Measurements from ENCODE around the gene UBL7. TPM values are rescaled to one million over a fixed set of nuclear protein-coding genes. Genes with fewer than 3 reads are reported as not detected.

The UBL7 gene
- total RNA-seq, 3 donors from 2014 or later, result 53.4 to 60.1 (median 59.2) TPM

DNA sequence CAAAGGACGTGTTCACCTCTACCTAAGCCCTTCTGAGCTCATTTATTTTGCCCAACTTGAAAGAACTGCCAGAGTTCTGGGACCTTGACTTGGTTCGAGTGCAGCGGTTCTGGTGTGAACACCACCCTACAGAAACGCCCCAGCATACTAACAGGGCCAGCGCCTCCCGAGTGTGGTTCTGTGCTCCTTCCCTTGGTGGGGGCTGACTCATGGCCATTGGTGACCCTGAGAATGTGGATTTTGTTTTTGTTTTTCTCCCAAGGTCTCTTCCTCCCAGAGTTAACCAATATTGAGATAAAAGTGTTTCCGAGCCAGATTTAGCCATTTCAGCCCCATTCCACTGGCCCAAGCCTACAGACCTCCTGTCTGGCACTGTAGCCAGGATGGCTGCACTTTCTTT lies 55.1 kb downstream of the UBL7 start:
- peaks cover 11% of the 10 kb centered on the region for H3K36me3 Mint-ChIP-seq (ENCODE audit: insufficient read depth)
- H3K9me3 Mint-ChIP-seq, result no peaks in the 10 kb centered on the region

DNA sequence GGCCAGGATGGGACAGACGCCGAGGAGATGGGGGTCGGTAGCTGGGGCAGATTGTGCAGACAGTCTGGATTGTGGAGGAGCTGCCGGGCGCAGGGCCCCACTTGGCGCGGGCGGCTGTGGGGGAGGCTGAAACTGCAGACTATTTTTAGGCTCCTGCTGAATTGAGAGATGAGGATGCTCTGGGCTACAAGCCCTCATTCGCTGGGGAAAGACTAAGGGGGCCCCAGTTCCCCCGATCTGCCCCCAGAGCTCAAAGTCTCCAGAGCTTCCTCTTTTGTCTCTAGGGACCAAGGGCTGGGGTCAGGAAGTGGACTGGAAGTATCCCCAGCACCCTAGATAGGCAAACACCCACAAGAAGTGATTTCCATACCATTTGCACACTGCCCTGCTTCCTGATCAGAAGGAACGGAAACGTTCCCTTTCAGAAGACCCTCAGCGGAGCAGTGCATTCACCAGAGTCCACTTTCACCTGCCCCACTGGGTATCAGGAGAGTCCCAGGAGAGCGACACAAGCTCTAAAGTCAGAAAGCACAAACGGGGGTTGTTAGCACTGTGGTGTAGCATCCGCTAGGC lies 56.9 kb downstream of the UBL7 start:
- DNase-seq (no peak), ATAC-seq (no peak)
- Mint-ChIP-seq H3K27me3 (ENCODE audit: low read depth) (no peaks in the 10 kb centered on the region), H3K36me3 (ENCODE audit: insufficient read depth) (peaks cover 10% of the 10 kb centered on the region), H3K4me1 (ENCODE audit: low read depth) (peaks cover 71% of the 10 kb centered on the region), H3K9me3 (no peaks in the 10 kb centered on the region), H3K4me3 (peak overlapping the region; percentile 53)

More for the DNA sequence above, 55.1 kb downstream of the UBL7 start:
- Mint-ChIP-seq H3K27me3 (ENCODE audit: low read depth) (no peaks in the 10 kb centered on the region), H3K4me3 (no peak overlapping the region), H3K4me1 (ENCODE audit: low read depth) (peaks cover 55% of the 10 kb centered on the region)
- DNase-seq (no peak), ATAC-seq (no peak)

DNA sequence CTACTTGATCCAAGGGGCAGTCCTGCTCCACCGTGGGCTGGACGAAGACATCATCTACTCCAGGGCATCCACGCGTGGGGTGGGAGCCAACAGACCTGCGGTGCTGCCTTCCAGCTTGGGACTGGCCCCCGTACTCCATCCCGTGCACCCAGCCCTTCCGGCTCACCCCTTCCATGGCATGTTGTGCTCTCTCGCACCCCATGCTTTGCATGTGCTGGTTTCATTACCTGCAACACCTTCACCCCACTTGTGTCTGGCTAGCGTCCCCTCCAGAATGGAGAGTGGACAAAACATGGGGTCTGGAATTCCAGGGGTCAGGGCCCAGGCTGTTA lies 57.4 kb downstream of the UBL7 start:
- Mint-ChIP-seq H3K27me3 (ENCODE audit: low read depth) (no peaks in the 10 kb centered on the region), H3K4me3 (peak overlapping the region; percentile 53), H3K36me3 (ENCODE audit: insufficient read depth) (peaks cover 8% of the 10 kb centered on the region), H3K4me1 (ENCODE audit: low read depth) (peaks cover 77% of the 10 kb centered on the region), H3K9me3 (no peaks in the 10 kb centered on the region)
- no peak for ATAC-seq
- DNase-seq, result no peak

DNA sequence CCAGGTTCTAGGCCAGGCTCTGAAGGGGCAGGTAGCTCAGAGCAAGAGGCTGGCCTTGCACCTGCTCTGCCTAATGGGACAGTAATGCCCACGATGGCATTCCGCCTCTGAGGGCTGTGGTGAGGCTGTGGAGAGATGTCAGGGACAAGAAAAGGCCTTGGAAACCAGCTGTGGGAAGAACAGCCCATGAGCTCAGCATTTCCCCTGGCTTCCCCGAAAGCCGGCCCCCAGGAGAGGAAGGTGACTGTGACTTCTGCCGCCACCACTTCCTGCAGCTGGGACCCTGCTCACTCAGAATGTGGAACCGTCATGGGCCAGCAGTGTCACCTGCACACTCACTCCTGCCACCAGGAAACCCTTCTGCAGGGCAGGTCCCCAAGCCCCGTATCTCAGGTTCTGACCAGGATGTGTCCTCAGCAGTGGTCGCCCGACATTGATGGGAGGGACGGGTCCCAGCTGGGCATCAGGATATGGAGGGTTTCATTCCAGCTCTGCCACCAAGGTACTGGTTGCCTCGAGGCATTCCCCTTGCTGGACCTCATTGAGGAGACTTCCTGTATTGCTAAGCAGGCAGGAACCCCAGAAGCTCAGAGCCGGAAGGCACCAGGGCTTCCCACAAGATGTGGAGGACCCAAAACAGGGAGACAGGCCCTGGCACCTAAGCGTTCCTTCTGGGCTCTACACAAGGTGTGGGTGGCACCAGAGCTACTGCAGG lies 57.9 kb downstream of the UBL7 start:
- peaks cover 82% of the 10 kb centered on the region for H3K4me1 Mint-ChIP-seq (ENCODE audit: low read depth)
- H3K36me3 Mint-ChIP-seq (ENCODE audit: insufficient read depth), result peaks cover 6% of the 10 kb centered on the region
- no peaks in the 10 kb centered on the region for H3K27me3 Mint-ChIP-seq (ENCODE audit: low read depth)
- DNase-seq, result peak; percentile 68
- H3K4me3 Mint-ChIP-seq, result peak overlapping the region; percentile 53
- ATAC-seq, result peak; percentile 79 to 82
- H3K9me3 Mint-ChIP-seq, result no peaks in the 10 kb centered on the region

DNA sequence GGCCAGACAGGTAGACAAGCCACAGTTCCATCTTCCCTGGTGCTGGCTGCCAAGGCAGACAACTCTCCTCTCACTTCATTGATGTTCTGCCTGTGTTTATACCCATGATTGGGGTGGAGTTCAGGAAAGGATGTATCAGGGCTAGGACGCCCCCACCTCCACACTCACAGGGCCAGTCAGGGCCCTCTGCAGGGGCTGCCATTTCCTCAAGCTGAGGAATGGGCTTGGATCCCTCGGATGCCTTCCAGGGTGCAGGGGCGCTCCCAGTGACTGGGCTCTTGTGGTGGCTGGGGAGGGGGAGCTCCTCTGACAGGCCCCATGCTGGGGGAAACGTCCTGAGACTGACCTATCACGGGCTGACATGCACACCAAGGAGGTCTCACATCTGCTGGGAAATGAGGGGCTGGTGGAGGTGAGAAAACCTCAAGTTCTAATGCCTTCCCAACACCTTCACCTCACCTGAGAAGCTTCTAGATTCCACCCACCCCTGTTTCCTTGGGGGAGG lies 58.6 kb downstream of the UBL7 start:
- DNase-seq, result no peak
- no peak overlapping the region for H3K4me3 Mint-ChIP-seq
- H3K4me1 Mint-ChIP-seq (ENCODE audit: low read depth), result peaks cover 86% of the 10 kb centered on the region
- no peaks in the 10 kb centered on the region for H3K9me3 Mint-ChIP-seq
- peak in 1 of 2 donors; percentile 12 for ATAC-seq
- H3K27me3 Mint-ChIP-seq (ENCODE audit: low read depth), result no peaks in the 10 kb centered on the region
- peaks cover 6% of the 10 kb centered on the region for H3K36me3 Mint-ChIP-seq (ENCODE audit: insufficient read depth)

DNA sequence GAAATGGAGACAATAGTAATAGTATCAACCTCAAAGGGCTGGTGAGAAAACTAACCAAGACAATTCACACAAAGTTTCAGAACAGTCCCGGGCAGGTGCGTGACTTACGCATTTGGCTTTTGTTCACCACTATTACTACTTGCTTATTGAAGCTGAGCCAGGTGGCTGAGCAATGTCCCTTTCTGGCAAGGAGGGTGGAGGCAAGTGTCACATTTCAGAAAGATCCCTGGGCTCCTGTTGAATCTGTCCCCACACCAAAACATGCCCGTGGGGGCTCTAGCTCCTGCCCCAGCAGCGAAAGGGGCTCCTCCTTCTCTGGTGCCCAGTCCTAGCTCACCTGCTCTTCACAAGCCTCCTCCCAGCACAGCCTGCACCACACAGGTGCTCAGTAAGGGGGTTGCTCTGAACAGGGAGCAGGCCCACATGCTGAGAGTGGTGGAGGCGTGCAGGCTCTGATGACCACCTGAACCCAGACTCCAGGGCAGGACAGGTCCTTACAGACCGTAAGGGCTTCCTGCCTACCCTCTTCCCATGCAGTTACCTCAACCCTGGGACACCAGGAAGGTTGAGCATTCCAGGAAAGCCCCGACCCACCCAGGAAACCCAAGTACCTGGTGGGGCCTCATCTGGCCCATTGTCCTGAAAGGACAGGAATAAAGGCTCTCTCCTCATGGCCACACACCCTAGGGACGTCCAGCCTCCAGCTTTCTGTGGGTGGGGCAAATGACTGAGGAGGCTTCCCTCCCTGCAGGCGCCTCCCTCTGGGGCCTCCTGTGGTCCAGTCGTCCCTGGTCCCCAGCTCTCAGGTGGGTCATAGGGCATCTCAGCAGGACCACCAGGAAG lies 59.8 kb downstream of the UBL7 start:
- H3K9me3 Mint-ChIP-seq, result no peaks in the 10 kb centered on the region
- DNase-seq (peak; percentile 27), ATAC-seq (peak; percentile 18 to 21)
- H3K4me3 Mint-ChIP-seq, result no peak overlapping the region
- peaks cover 92% of the 10 kb centered on the region for H3K4me1 Mint-ChIP-seq (ENCODE audit: low read depth)
- H3K27me3 Mint-ChIP-seq (ENCODE audit: low read depth), result no peaks in the 10 kb centered on the region
- H3K36me3 Mint-ChIP-seq (ENCODE audit: insufficient read depth), result peaks cover 4% of the 10 kb centered on the region

DNA sequence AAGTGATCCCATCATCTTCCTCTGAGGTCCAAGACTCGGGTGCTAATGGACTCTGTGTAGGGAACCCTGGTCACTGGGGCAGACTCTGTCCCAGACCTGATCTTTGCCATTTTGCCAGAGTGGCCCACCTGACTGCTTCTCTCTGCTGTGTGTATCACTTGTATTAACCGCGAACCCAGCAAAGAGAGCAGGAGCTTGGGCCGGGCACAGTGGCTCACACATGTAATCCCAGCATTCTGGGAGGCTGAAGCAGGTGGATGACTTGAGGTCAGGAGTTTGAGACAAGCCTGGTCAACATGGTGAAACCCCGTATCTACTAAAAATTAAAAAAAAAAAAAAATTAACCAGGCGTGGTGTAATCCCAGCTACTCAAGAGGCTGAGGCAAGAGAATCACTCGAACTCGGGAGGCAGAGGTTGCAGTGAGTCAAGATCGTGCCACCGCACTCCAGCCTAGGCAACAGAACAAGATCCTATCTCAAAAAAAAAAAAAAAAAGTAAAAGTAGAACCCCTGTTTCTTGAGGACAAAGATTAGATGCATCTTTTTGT lies 60.6 kb downstream of the UBL7 start:
- H3K27me3 Mint-ChIP-seq (ENCODE audit: low read depth), result no peaks in the 10 kb centered on the region
- peaks cover 4% of the 10 kb centered on the region for H3K36me3 Mint-ChIP-seq (ENCODE audit: insufficient read depth)
- ATAC-seq (peak; percentile 1), DNase-seq (no peak)
- no peaks in the 10 kb centered on the region for H3K9me3 Mint-ChIP-seq
- peaks cover 91% of the 10 kb centered on the region for H3K4me1 Mint-ChIP-seq (ENCODE audit: low read depth)
- peak overlapping the region; percentile 40 for H3K4me3 Mint-ChIP-seq

DNA sequence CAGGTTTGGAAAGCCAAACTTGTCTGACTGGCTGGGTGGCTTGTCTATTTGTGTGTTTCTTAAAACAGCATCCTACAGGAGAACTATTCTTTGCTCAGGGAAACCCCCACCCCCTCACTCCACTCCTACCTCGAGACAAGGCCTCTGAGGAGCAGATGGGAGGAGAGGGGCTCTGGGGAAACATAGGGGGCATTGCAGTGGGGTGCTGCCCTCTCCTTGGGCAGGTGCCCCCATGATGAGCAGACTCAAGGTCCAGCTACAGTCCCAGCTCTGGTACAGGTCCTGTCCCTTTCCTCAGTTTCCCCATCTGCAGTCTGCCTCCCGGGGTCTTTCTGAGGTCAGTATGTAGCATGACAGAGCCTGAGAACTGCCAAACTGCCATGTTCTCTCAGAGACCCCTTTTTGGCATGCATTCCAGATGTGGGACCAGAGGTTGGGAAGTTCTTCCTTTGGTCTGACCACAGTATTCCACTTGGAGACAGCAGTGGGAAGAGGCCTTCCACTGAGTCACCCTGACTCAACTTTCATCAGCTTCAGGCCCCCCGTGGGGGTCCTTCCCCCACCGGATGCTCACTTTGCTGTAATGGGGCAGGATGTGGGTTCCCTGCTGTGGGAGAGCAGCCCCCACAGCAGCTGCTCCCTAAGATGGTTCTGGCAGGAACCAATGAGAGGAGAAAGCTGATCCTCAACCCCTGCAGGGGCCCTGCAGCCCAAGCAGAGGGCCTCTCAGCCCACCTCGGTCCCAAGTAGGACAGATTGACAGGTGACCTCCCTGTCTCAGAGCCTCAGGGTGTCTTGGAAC lies 61.2 kb downstream of the UBL7 start:
- Mint-ChIP-seq H3K36me3 (ENCODE audit: insufficient read depth) (peaks cover 4% of the 10 kb centered on the region), H3K4me3 (peak overlapping the region; percentile 40), H3K27me3 (ENCODE audit: low read depth) (no peaks in the 10 kb centered on the region), H3K9me3 (no peaks in the 10 kb centered on the region), H3K4me1 (ENCODE audit: low read depth) (peaks cover 94% of the 10 kb centered on the region)
- ATAC-seq (peak; percentile 3 to 4), DNase-seq (peak; percentile 41)

DNA sequence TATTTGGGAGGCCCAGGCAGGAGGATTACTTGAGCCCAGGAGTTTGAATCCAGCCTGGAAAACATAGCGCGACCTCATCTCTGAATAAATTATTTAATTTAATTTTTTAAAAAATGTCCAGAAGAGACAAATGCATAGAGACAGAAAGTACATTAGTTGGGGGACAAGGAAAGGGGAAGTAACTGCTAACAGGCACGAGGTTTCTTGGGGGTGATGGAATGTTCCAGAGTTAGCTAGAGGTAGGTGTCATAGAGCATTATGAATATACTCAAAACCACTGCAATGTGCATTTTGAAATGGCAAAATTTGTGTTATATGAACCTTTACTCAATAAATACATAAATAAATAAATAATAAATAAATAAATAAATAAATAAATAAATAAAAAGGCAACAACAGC lies 61.9 kb downstream of the UBL7 start:
- Mint-ChIP-seq H3K9me3 (no peaks in the 10 kb centered on the region), H3K4me1 (ENCODE audit: low read depth) (peaks cover 94% of the 10 kb centered on the region), H3K4me3 (no peak overlapping the region), H3K36me3 (ENCODE audit: insufficient read depth) (peaks cover 4% of the 10 kb centered on the region), H3K27me3 (ENCODE audit: low read depth) (no peaks in the 10 kb centered on the region)
- no peak for ATAC-seq
- DNase-seq, result no peak

DNA sequence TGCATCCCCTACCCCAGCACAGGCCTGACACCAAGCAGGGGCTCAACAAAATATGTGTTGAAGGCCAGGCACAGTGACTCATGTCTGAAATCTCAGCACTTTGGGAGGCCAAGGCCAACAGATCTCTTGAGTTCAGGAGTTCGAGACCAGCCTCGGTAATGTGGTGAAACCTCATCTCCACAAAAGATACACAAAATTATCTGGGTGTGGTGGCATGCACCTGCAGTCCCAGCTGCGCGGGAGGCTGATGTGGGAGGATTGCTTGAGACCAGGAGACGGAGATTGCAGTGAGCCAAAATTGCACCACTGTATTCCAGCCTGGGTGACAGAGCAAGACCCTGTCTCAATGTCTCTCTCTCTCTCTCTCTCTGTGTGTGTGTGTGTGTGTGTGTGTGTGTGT lies 62.8 kb downstream of the UBL7 start:
- no peaks in the 10 kb centered on the region for H3K27me3 Mint-ChIP-seq (ENCODE audit: low read depth)
- no peak for ATAC-seq
- DNase-seq, result no peak
- H3K36me3 Mint-ChIP-seq (ENCODE audit: insufficient read depth), result no peaks in the 10 kb centered on the region
- peaks cover 92% of the 10 kb centered on the region for H3K4me1 Mint-ChIP-seq (ENCODE audit: low read depth)
- H3K4me3 Mint-ChIP-seq, result no peak overlapping the region
- no peaks in the 10 kb centered on the region for H3K9me3 Mint-ChIP-seq

DNA sequence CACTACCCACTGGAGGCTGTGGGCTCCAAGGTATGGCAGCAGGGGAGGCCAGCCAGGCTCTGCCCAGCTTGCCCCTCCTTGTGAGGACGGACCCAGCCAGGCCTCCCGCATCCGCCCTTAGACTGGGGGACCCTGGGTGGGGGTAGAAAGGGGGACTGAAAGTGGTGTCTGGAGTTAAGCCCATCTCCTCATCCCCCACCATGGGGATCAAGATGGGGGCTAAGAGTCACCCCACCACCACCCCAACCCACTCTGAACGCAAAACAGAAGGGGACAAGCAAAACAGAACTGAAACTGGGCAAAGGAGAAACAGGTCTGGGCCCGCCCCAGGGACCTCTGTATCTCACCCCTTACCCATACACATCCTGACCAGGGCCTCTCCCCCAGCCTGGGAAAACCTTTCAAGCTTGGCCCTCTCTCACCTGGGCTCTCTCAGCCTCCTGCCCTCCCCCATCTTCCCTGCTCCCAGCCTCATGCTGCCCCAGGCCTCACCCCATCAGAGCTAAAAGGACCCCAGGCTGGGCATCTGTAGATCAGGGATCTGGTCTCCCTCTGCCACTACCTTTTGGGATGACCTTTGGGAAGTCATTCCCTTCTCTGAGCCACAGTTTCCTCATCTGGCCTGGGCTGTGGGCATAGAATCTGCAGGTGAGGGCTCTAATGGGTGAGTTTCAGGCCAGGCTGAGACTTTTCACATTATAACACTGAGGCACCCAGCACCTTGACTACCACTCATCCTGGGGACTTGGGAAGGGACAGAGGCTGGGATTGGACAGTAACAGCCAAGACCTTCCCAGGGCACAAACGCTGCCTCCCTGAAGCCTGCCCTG lies 63.5 kb downstream of the UBL7 start:
- ATAC-seq, result no peak
- H3K36me3 Mint-ChIP-seq (ENCODE audit: insufficient read depth), result no peaks in the 10 kb centered on the region
- H3K9me3 Mint-ChIP-seq, result no peaks in the 10 kb centered on the region
- peaks cover 92% of the 10 kb centered on the region for H3K4me1 Mint-ChIP-seq (ENCODE audit: low read depth)
- DNase-seq, result no peak
- no peaks in the 10 kb centered on the region for H3K27me3 Mint-ChIP-seq (ENCODE audit: low read depth)
- H3K4me3 Mint-ChIP-seq, result peak overlapping the region; percentile 37

DNA sequence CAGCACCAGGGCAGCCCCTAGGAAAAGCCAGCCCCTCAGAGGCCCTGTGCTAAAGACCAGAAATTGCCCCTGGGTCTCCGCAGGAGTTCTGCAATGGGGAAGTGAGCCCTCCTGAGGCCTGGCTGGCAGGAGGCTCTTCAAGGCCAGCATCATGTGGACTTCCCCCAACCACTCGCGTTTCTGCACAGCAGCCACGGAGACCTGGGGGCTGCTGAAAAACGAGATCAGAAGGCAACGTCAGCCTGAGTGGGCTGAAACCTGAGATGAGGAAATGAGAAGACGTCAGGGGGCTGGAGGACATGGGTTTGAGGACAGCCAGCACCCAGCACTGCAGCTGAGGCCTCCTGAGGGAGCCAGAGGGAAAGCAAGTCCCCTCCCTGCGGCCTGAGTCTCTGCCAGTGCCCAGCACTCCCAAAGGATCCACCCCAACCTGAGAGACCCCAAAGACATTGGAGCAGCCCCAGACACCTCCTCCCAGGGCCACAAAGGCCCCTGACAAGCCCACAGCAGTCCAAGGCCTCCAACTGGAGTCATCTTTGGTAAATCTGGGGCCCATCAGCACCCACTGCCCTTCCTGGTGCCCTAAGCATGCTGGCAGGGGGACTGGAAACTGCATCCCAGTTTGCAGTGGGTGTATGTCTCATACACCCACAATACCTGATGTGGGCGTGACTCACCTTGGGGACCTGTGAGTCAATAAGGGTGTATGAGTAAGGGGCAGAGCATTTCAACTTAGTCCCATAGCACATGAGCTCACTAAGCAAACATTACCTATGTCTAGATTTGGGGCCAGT lies 64.3 kb downstream of the UBL7 start:
- peak overlapping the region; percentile 63 for H3K4me3 Mint-ChIP-seq
- ATAC-seq (peak; percentile 56 to 62), DNase-seq (peak; percentile 54)

DNA sequence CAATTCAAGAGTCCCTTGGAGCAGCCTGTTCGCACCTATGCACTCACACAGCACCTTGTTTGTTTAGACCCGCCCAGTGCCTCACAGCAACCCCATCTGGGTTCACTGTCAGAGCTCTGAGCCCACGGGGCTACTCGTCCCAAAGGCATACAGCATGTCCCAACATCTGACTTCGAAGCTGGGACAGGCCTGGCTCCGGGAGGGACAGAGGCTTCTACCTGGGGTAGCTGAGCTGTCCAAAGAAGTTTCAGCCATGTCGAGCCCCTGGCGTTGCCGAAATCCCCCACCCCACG lies 64.9 kb downstream of the UBL7 start:
- no peak for ATAC-seq
- no peaks in the 10 kb centered on the region for H3K27me3 Mint-ChIP-seq (ENCODE audit: low read depth)
- no peak for DNase-seq
- no peaks in the 10 kb centered on the region for H3K9me3 Mint-ChIP-seq
- H3K4me3 Mint-ChIP-seq, result peak overlapping the region; percentile 47
- no peaks in the 10 kb centered on the region for H3K36me3 Mint-ChIP-seq (ENCODE audit: insufficient read depth)
- H3K4me1 Mint-ChIP-seq (ENCODE audit: low read depth), result peaks cover 92% of the 10 kb centered on the region

More for the DNA sequence above, 64.3 kb downstream of the UBL7 start:
- no peaks in the 10 kb centered on the region for H3K36me3 Mint-ChIP-seq (ENCODE audit: insufficient read depth)
- no peaks in the 10 kb centered on the region for H3K27me3 Mint-ChIP-seq (ENCODE audit: low read depth)
- peaks cover 92% of the 10 kb centered on the region for H3K4me1 Mint-ChIP-seq (ENCODE audit: low read depth)
- H3K9me3 Mint-ChIP-seq, result no peaks in the 10 kb centered on the region

Measured in activated T-cell treated with anti-CD3 and anti-CD28 coated beads, Interleukin-2, amount 50 U/mL, for 4 hours (primary cell).